Gastroesophageal sphincter (tissue), 4 donors: Measurements from ENCODE around the gene LEMD2. TPM values are rescaled to one million over a fixed set of nuclear protein-coding genes. Genes with fewer than 3 reads are reported as not detected.

Experiments
- ATAC-seq: fragments of 150-250 bp; one replicate; pipeline ENCODE4 v1.9.1; 2016; ENCODE audit warnings: mild to moderate bottlenecking, moderate library complexity
- H3K27ac ChIP-seq, 4 donors: fragments of 200-600 bp; sonication (generic) in 3 of 4; 1 replicate in 3 of 4; 2 replicates in 1 of 4; pipeline ENCODE4 v1.5.1; 2016 to 2019
- H3K27me3 ChIP-seq: fragments of 200-600 bp; sonication (generic); one replicate; pipeline ENCODE4 v1.5.1; 2019
- H3K36me3 ChIP-seq, 2 donors: fragments of 200-600 bp; sonication (generic); one replicate each; pipeline ENCODE4 v1.5.1; 2019; ENCODE audit warnings: control low read depth in 1 of 2
- H3K4me1 ChIP-seq, 3 donors: fragments of 200-600 bp; sonication (generic); 1 replicate in 2 of 3; 2 replicates in 1 of 3; pipeline ENCODE4 v1.5.1; 2016 to 2019; ENCODE audit warnings: control low read depth in 2 of 3
- H3K4me3 ChIP-seq, 2 donors: fragments of 200-600 bp; sonication (generic); one replicate each; pipeline ENCODE4 v1.5.1; 2019; ENCODE audit warnings: mild to moderate bottlenecking in 1 of 2, moderate library complexity in 1 of 2
- H3K9me3 ChIP-seq, 3 donors: fragments of 200-600 bp; sonication (generic); one replicate each; pipeline ENCODE4 v1.5.1; 2017 to 2019; ENCODE audit warnings: control low read depth in 2 of 3
- EP300 ChIP-seq: sonication (generic); formaldehyde crosslinking; IDR thresholded peaks from one replicate; pipeline ENCODE4 v1.6.1; 2017; ENCODE audit warnings: antibody characterized with exemption, mild to moderate bottlenecking
- POLR2A ChIP-seq, 2 donors: fragments of 450-650 bp; IDR thresholded peaks; one replicate each; pipeline ENCODE4 v1.6.1; 2017; ENCODE audit warnings: antibody characterized with exemption in 2 of 2, mild to moderate bottlenecking in 2 of 2, moderate library complexity in 1 of 2
- POLR2AphosphoS5 ChIP-seq: sonication (generic); formaldehyde crosslinking; IDR thresholded peaks from one replicate; pipeline ENCODE4 v1.6.1; 2017; ENCODE audit warnings: antibody characterized with exemption
- WGBS, 2 donors: methylation state at CpG; one replicate each; pipeline ENCODE4 v1.1.5; 2018; ENCODE audit warnings: low coverage in 1 of 2; 5-methylcytosine and 5-hydroxymethylcytosine counted together
- total RNA-seq, 4 donors: library from RNA; depleted of rRNA; stranded (reverse); fragments of >200 nt; gene quantifications; one replicate each; pipeline ENCODE4 v1.1.0, GENCODE V29; 2016
- TF ChIP-seq, protein P1 (sequence below), 4 experiments: fragments of 200-600 bp in 2 of 4; fragments of 450-650 bp in 2 of 4; sonication (generic) in 1 of 4; IDR thresholded peaks; one replicate each; pipeline ENCODE4 v1.5.1; 2017 to 2019; ENCODE audit warnings: antibody characterized with exemption in 4 of 4, mild to moderate bottlenecking in 2 of 4, moderate library complexity in 2 of 4

LEMD2 gene
- total RNA-seq, 4 donors from 2014 or later: 47.3 to 50.9 (median 49.9) TPM

DNA sequence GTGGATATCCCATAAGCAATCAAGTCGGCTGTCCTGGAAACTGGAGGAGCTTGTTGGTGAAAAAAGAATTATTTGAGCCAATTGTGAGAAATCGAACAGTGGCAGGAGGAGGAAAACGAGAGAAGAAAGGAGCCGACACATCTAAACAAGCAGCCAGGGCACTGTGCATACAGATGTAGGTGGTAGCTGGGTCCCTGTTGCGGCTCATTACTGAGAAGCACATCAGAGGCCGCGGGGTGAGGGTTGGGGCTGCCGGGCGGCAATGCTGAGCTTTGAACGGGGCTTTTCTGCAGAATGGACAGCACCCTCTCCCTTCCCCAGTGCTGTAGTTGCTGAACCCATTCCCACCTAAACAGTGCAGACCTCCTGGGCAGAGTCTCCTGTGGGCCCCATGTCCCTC, 4.1 kb upstream of the LEMD2 start:
- WGBS, 2 donors: 51 to 54% methylated on average over 8 to 9 of the region's 10 CpGs
- TF ChIP-seq POLR2AphosphoS5: no peak
- TF ChIP-seq EP300: no peak
- TF ChIP-seq POLR2A (IDR thresholded peaks at IDR 0.05): no peak
- TF ChIP-seq, protein P1, sequence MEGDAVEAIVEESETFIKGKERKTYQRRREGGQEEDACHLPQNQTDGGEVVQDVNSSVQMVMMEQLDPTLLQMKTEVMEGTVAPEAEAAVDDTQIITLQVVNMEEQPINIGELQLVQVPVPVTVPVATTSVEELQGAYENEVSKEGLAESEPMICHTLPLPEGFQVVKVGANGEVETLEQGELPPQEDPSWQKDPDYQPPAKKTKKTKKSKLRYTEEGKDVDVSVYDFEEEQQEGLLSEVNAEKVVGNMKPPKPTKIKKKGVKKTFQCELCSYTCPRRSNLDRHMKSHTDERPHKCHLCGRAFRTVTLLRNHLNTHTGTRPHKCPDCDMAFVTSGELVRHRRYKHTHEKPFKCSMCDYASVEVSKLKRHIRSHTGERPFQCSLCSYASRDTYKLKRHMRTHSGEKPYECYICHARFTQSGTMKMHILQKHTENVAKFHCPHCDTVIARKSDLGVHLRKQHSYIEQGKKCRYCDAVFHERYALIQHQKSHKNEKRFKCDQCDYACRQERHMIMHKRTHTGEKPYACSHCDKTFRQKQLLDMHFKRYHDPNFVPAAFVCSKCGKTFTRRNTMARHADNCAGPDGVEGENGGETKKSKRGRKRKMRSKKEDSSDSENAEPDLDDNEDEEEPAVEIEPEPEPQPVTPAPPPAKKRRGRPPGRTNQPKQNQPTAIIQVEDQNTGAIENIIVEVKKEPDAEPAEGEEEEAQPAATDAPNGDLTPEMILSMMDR (IDR thresholded peaks at IDR 0.05): no peak
- Histone ChIP-seq H3K27me3 (peaks cover 47% of the 10 kb centered on the region), H3K4me3 (no peak overlapping the region), H3K4me1 (peaks cover 0 to 9% (median 4%) of the 10 kb centered on the region in 3 donors), H3K36me3 (no peaks in the 10 kb centered on the region), H3K9me3 (no peaks in the 10 kb centered on the region), H3K27ac (no peak overlapping the region)
- no peak for ATAC-seq

DNA sequence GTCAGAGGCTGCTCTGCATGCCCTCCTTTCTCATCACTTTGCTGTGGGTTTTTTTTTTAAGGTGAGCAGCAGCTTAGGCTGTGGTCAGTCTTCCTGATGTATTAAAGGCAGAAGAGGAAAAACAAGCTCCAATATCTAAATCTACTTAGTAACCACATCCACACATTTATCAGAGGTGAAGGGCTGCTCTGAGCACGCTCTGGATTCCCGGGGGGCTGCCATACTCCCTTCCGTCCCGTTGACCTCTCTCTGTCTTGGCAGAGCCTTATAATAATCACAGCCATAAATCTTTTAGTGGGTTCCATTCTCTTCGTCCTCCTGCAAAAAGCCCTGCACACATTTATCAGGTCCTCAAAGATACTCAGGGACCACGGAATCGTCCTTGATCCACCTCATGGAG, 2.7 kb upstream of the LEMD2 start:
- TF ChIP-seq EP300 (no peak), POLR2AphosphoS5 (no peak), POLR2A (IDR thresholded peaks at IDR 0.05) (no peak)
- TF ChIP-seq, protein P1 (IDR thresholded peaks at IDR 0.05): no peak
- Histone ChIP-seq H3K27me3 (peaks cover 33% of the 10 kb centered on the region), H3K4me1 (peaks cover 0 to 23% (median 15%) of the 10 kb centered on the region in 3 donors), H3K4me3 (no peak overlapping the region), H3K27ac (no peak overlapping the region), H3K36me3 (no peaks in the 10 kb centered on the region), H3K9me3 (no peaks in the 10 kb centered on the region)
- 61 to 86% methylated on average over 4 to 7 of the region's 7 CpGs for WGBS, 2 donors
- ATAC-seq: no peak

DNA sequence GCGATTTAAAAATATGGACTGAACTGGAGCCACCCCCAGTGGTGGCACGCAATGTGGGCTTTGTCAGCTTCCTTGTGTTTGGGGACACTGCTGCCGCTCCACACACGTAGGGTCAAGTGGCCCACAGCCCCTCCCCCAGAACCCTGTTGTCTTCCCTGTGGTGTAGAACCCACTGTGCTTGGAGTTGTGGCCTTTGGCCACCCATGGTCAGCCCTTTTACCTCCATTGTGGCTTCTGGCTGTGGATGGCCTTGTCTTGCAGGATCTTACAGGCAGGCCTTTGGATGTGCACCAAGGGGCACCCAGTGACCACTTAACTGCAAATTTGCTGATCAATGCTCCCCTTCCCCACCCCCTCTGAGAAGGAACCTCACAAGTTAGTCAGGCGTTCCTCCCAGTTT, 2.0 kb upstream of the LEMD2 start:
- TF ChIP-seq POLR2A (IDR thresholded peaks at IDR 0.05): no peak
- no peak for TF ChIP-seq EP300
- TF ChIP-seq POLR2AphosphoS5: no peak
- TF ChIP-seq, protein P1 (IDR thresholded peaks at IDR 0.05): no peak

DNA sequence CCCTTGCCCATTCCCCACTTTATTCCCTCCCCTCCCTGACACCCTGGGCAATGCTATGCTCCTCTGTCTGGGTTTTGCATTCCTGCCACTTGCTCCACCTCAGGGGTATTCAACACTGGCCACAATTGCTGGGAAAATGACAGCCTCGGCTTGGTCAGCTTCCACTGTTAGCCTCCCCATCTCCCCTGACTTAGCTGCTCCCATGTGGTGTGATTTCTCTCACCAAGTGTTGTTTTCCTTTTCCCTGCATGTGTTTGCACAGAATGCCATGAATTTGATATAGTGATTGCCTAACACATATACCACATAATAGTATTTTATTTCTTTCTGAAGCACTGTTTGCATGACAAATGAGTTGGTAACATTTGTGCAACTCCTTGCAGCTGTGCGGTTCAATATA, 1.4 kb upstream of the LEMD2 start:
- Histone ChIP-seq H3K9me3 (no peaks in the 10 kb centered on the region), H3K27me3 (peaks cover 22% of the 10 kb centered on the region), H3K4me3 (no peak overlapping the region), H3K36me3 (peaks cover 0 to 8% of the 10 kb centered on the region in 2 donors), H3K4me1 (peaks cover 0 to 35% (median 26%) of the 10 kb centered on the region in 3 donors), H3K27ac (no peak overlapping the region)
- ATAC-seq: no peak
- no peak for TF ChIP-seq POLR2A (IDR thresholded peaks at IDR 0.05)
- no peak for TF ChIP-seq EP300
- TF ChIP-seq POLR2AphosphoS5: no peak
- TF ChIP-seq, protein P1 (IDR thresholded peaks at IDR 0.05): no peak
- 57 to 60% methylated on average over 2 of the region's 2 CpGs for WGBS, 2 donors

More for the DNA sequence above, 2.0 kb upstream of the LEMD2 start:
- 80 to 82% methylated on average over 2 to 5 of the region's 5 CpGs for WGBS, 2 donors
- Histone ChIP-seq H3K4me3 (no peak overlapping the region), H3K4me1 (peaks cover 0 to 30% (median 20%) of the 10 kb centered on the region in 3 donors), H3K27me3 (peaks cover 26% of the 10 kb centered on the region), H3K27ac (no peak overlapping the region), H3K36me3 (peaks cover 0 to 6% of the 10 kb centered on the region in 2 donors), H3K9me3 (no peaks in the 10 kb centered on the region)
- no peak for ATAC-seq

DNA sequence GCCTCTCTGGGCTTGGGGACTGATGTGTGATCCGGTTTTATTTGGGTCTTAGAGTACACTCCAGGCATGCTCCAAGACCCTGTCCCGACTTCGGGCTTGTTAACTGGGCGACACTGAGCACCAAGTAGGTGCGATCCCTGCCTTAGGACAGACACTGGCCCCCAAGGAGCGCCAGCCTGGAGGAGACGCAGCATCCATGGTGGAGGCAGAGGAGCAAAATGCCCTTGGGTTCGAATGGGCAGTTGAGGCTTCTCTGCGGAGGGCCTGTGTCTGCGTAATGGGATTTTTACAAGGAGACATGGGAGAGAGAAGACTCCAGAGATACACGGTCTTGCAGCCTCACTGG, 593 bp upstream of the LEMD2 start:
- H3K27me3 ChIP-seq: peaks cover 14% of the 10 kb centered on the region
- H3K27ac ChIP-seq: peak overlapping the region in 3 of 4 donors; percentile 98 to 100 (median 99)
- H3K4me3 ChIP-seq: peak overlapping the region in 1 of 2 donors; percentile 98
- no peaks in the 10 kb centered on the region for H3K9me3 ChIP-seq
- TF ChIP-seq, protein P1 (IDR thresholded peaks at IDR 0.05): no peak
- no peak for TF ChIP-seq POLR2A (IDR thresholded peaks at IDR 0.05)
- 95 to 98% methylated on average over 6 to 10 of the region's 11 CpGs for WGBS, 2 donors
- peaks cover 0 to 44% (median 32%) of the 10 kb centered on the region in 3 donors for H3K4me1 ChIP-seq
- H3K36me3 ChIP-seq: peaks cover 0 to 17% of the 10 kb centered on the region in 2 donors
- ATAC-seq: no peak
